ENCODE measurements around the gene NR4A1. TPM values are rescaled to one million over a fixed set of nuclear protein-coding genes. Genes with fewer than 3 reads are reported as not detected.

Gene NR4A1
- total RNA-seq, 2 experiments from 2014 or later, result 25.3 to 29.0 TPM

DNA sequence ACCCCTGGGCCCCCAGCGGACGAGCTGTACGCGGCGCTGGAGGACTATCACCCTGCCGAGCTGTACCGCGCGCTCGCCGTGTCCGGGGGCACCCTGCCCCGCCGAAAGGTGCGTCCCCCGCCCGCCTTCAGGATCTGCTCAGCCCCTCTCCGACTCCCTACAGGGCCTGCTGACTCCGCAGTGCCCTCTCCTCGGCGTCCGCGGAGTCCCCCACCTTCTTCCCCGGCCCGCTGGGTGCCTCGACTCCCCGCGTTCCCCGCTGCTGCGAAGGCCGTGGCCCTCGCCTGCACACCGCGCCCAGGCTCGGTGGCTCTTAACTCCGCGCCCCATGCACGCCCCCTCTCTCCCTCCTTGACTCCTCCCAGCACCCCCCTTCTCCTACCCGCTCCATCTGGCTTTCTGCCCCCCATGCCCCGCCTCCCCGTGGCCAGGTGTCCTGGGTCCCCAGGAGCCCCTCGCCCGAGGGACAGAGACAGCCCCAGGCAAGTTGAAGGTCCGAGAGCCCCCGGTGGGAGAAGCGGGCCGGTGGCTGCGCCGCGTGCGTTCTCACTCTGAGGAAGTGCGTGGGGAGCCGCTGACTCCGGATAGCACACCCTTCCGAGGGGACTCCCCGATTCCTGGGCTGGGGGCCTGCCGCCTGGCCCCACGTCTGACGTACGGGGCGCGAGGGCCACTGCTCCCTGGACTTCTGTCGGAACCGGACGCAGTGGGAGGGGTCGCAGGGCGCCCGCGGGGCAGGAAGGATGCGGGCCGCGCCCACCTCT is 43.9 kb upstream of the NR4A1 start:
- H3K36me3 ChIP-seq (ENCODE audit: insufficient read depth, low read length), result no peaks in the 10 kb centered on the region
- no TSS peak for BruUV-seq (replicated peaks)
- no peaks in the 10 kb centered on the region for H3K9me3 ChIP-seq (ENCODE audit: low read length)
- no peak for DNase-seq (ENCODE audit: low spot score)
- H3K4me3 ChIP-seq (ENCODE audit: low read depth, low read length, poor library complexity, severe bottlenecking), result peak overlapping the region; percentile 29
- H3K9me2 ChIP-seq (ENCODE audit: insufficient read depth, low read length), result no peaks in the 10 kb centered on the region
- no peaks in the 10 kb centered on the region for H4K20me1 ChIP-seq (ENCODE audit: insufficient read depth, low read length)
- ChIA-PET CTCF (ENCODE audit: unreplicated experiment) (interaction anchor here (1.1 kb wide), 1 partner anchor 11 kb away, joined by 3 read pairs; no protein-coding TSS in a partner anchor), POLR2A (no interaction called here)
- H3K79me2 ChIP-seq (ENCODE audit: insufficient read depth, low read depth, low read length), result no peaks in the 10 kb centered on the region
- intact Hi-C loops (cut with micrococcal nuclease; ENCODE audit: unreplicated experiment), result no loop called here
- peak; percentile 85 for TF ChIP-seq EZH2phosphoT487 (IDR thresholded peaks at IDR 0.05; ENCODE audit: borderline replicate concordance, low read depth, low read length)
- no peak for TF ChIP-seq CTCF (conservative IDR thresholded peaks at IDR 0.05; ENCODE audit: low read length)
- peak overlapping the region; percentile 43; the same call in 1 of the 2 replicates for H3K4me2 ChIP-seq (ENCODE audit: low read length)
- H3K4me1 ChIP-seq (ENCODE audit: insufficient read depth, low read length, poor library complexity, severe bottlenecking), result peaks cover 25% of the 10 kb centered on the region
- no peak overlapping the region for H3K27ac ChIP-seq (ENCODE audit: low read depth, low read length, poor library complexity, severe bottlenecking)
- H2AFZ ChIP-seq (ENCODE audit: low read length), result no peak overlapping the region

GRCh38 chr12:52007982-52008510 is 43.2 kb upstream of the NR4A1 start:
- no peak overlapping the region for H3K4me3 ChIP-seq (ENCODE audit: low read depth, low read length, poor library complexity, severe bottlenecking)
- no peaks in the 10 kb centered on the region for H3K9me3 ChIP-seq (ENCODE audit: low read length)
- H3K9me2 ChIP-seq (ENCODE audit: insufficient read depth, low read length), result no peaks in the 10 kb centered on the region
- intact Hi-C loops (cut with micrococcal nuclease; ENCODE audit: unreplicated experiment), result no loop called here
- peaks cover 25% of the 10 kb centered on the region for H3K4me1 ChIP-seq (ENCODE audit: insufficient read depth, low read length, poor library complexity, severe bottlenecking)
- H4K20me1 ChIP-seq (ENCODE audit: insufficient read depth, low read length), result no peaks in the 10 kb centered on the region
- no peak overlapping the region for H2AFZ ChIP-seq (ENCODE audit: low read length)
- H3K4me2 ChIP-seq (ENCODE audit: low read length), result no peak overlapping the region
- no peak overlapping the region for H3K27ac ChIP-seq (ENCODE audit: low read depth, low read length, poor library complexity, severe bottlenecking)
- ChIA-PET POLR2A (no interaction called here), CTCF (ENCODE audit: unreplicated experiment) (interaction anchor here (1.1 kb wide), 1 partner anchor 10 kb away, joined by 3 read pairs; no protein-coding TSS in a partner anchor)
- no peak for DNase-seq (ENCODE audit: low spot score)
- H3K36me3 ChIP-seq (ENCODE audit: insufficient read depth, low read length), result no peaks in the 10 kb centered on the region
- no peaks in the 10 kb centered on the region for H3K79me2 ChIP-seq (ENCODE audit: insufficient read depth, low read depth, low read length)
- BruUV-seq (replicated peaks), result no TSS peak
- TF ChIP-seq EZH2phosphoT487 (IDR thresholded peaks at IDR 0.05; ENCODE audit: borderline replicate concordance, low read depth, low read length) (no peak), CTCF (conservative IDR thresholded peaks at IDR 0.05; ENCODE audit: low read length) (no peak)

Measured in OCI-LY7 (cell line).